OCI-LY3 (cell line): ENCODE measurements around the gene CNTN2.

Experiments used
- CTCF ChIP-seq: fragments of 200-600, 300-600 bp; sonication (generic); IDR thresholded peaks from 2 replicates; pipeline ENCODE4 v1.5.1; 2014; ENCODE audit warnings: antibody characterized with exemption, low read length, low read depth
- EZH2phosphoT487 ChIP-seq: fragments of 200-600 bp; shearing (Covaris generic); IDR thresholded peaks from 2 replicates; pipeline ENCODE4 v1.6.1; 2018; ENCODE audit warnings: antibody characterized with exemption, mixed run types, low read depth

DNA sequence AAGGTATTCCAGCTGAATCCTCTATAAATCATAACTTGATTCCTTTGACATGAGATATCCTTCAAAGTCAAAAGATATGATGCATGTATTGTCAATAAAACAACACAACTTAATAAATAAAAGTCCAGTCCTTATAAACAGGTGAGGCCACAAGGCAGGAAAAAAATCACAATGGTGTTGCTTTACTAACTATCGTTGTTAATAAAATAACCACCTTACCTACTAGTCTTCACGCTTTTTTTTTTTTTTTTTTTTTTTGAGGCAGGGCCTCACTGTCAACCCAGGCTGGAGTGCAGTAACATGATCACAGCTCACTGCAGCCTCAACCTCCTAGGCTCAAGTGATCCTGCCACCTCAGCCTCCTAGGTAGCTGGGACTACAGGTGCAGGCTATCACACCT is 41.3 kb downstream of the CNTN2 start, which contains the start of gene TMEM81:
- TF ChIP-seq CTCF = no peak
- TF ChIP-seq EZH2phosphoT487 = no peak
